Chondrocyte (in vitro differentiated cells): ENCODE results near the gene PNISR. TPM values are rescaled to one million over a fixed set of nuclear protein-coding genes. Genes with fewer than 3 reads are reported as not detected.

Experiments used
- DNase-seq: peaks from one replicate; pipeline ENCODE4 v3.0.0; 2021; ENCODE audit warnings: mixed read lengths, low spot score
- H3K27ac Mint-ChIP-seq: one replicate; pipeline ENCODE4 v1.8.0; 2021; ENCODE audit warnings: mild to moderate bottlenecking, moderate library complexity, mixed read lengths; ENCODE audit not compliant: unreplicated experiment
- H3K27me3 Mint-ChIP-seq: 2 replicates; pipeline ENCODE4 v1.8.0; 2021; ENCODE audit warnings: low read depth, mixed read lengths
- H3K36me3 Mint-ChIP-seq: 2 replicates; pipeline ENCODE4 v1.8.0; 2021; ENCODE audit warnings: low read depth, mixed read lengths
- H3K4me1 Mint-ChIP-seq: 2 replicates; pipeline ENCODE4 v1.8.0; 2021; ENCODE audit warnings: low read depth, mild to moderate bottlenecking, mixed read lengths
- H3K4me3 Mint-ChIP-seq: one replicate; pipeline ENCODE4 v1.8.0; 2021; ENCODE audit warnings: mild to moderate bottlenecking, moderate library complexity, mixed read lengths; ENCODE audit not compliant: unreplicated experiment
- H3K9me3 Mint-ChIP-seq: 2 replicates; pipeline ENCODE4 v1.8.0; 2021; ENCODE audit warnings: low read depth, mixed read lengths
- CTCF ChIP-seq: fragments of 200-600 bp; sonication (generic); IDR thresholded peaks from 2 replicates; pipeline ENCODE4 v1.5.0; 2021; ENCODE audit warnings: antibody characterized with exemption, mild to moderate bottlenecking, moderate library complexity
- total RNA-seq: library from RNA; stranded (reverse); gene quantifications from 3 replicates; pipeline ENCODE4 v1.2.1, GENCODE V29; 2021

Gene PNISR
- total RNA-seq, 1 donor from 2014 or later, result 49.3 TPM

GRCh38 chr6:99427988-99428387, 2.9 kb upstream of the PNISR start:
- H3K27me3 Mint-ChIP-seq, result no peaks in the 10 kb centered on the region
- H3K4me1 Mint-ChIP-seq, result peaks cover 36% of the 10 kb centered on the region
- no peak for DNase-seq
- H3K27ac Mint-ChIP-seq, result no peak overlapping the region
- no peak overlapping the region for H3K4me3 Mint-ChIP-seq
- no peaks in the 10 kb centered on the region for H3K36me3 Mint-ChIP-seq
- TF ChIP-seq CTCF, result no peak
- no peaks in the 10 kb centered on the region for H3K9me3 Mint-ChIP-seq

GRCh38 chr6:99426451-99426757, 1.3 kb upstream of the PNISR start:
- Mint-ChIP-seq H3K27ac (peak overlapping the region; percentile 99), H3K36me3 (no peaks in the 10 kb centered on the region), H3K4me1 (peaks cover 46% of the 10 kb centered on the region), H3K27me3 (no peaks in the 10 kb centered on the region), H3K9me3 (no peaks in the 10 kb centered on the region), H3K4me3 (peak overlapping the region; percentile 84)
- DNase-seq, result no peak
- TF ChIP-seq CTCF, result no peak

GRCh38 chr6:99425647-99426450, 741 bp upstream of the PNISR start:
- Mint-ChIP-seq H3K27me3 (no peaks in the 10 kb centered on the region), H3K36me3 (no peaks in the 10 kb centered on the region), H3K4me3 (peak overlapping the region; percentile 84), H3K4me1 (peaks cover 51% of the 10 kb centered on the region), H3K27ac (peak overlapping the region; percentile 99), H3K9me3 (no peaks in the 10 kb centered on the region)
- peak; percentile 81 for TF ChIP-seq CTCF
- DNase-seq, result no peak

GRCh38 chr6:99424022-99424421, 1.1 kb downstream of the PNISR start:
- Mint-ChIP-seq H3K36me3 (no peaks in the 10 kb centered on the region), H3K27ac (peak overlapping the region; percentile 9), H3K27me3 (no peaks in the 10 kb centered on the region), H3K4me3 (peak overlapping the region; percentile 84), H3K4me1 (peaks cover 55% of the 10 kb centered on the region), H3K9me3 (no peaks in the 10 kb centered on the region)
- no peak for DNase-seq
- TF ChIP-seq CTCF, result no peak

GRCh38 chr6:99422912-99423311, 2.2 kb downstream of the PNISR start:
- TF ChIP-seq CTCF, result no peak
- no peaks in the 10 kb centered on the region for H3K27me3 Mint-ChIP-seq
- no peak overlapping the region for H3K27ac Mint-ChIP-seq
- no peak overlapping the region for H3K4me3 Mint-ChIP-seq
- H3K4me1 Mint-ChIP-seq, result peaks cover 55% of the 10 kb centered on the region
- DNase-seq, result no peak
- H3K36me3 Mint-ChIP-seq, result no peaks in the 10 kb centered on the region
- no peaks in the 10 kb centered on the region for H3K9me3 Mint-ChIP-seq
